HG03442 (cell line): Measurements from ENCODE around the gene NOC3L.
A peak's percentile ranks its signal among the peaks of the same experiment; 100 is the strongest.
"Not testable (repeated sequence)": the region's sequence is repeated elsewhere in the genome, so short reads cannot be mapped to it uniquely, and the experiment has no call there.

Source experiments
- ATAC-seq: cut with Tn5 transposase; IDR thresholded peaks from one replicate; pipeline ENCODE4 v1.9.1; 2021; ENCODE audit warnings: mild to moderate bottlenecking, moderate library complexity; ENCODE audit not compliant: unreplicated experiment

NOC3L gene

DNA sequence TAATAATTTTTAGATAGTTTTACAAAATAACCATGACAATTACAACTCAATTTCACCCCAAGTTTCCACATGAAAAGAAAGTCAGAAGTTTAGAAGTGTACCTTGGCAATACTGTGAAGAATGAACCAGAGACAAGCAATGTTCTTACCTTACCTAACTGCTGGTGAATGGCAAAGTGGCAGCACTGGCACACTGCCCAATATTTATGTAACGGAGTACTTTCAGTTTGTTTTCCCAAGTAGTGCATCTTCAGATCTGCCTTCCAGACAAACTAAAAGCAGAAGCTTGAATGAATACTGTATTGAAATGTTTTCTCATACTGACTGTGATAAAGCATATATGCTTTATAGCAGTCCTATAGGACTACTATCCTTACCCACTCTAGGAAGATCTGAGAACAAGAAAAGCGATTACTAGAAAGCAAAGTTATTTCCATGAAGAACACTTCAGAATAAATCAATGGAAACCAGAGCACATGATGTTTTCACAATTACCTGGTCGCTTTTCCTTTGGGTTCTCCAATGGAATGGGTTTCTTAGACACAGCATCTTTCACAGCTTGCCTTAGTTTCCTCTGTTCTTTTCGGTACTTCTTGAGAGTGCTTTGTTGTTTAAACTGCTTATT, 1.5 kb downstream of the NOC3L start:
- ATAC-seq, result no peak

DNA sequence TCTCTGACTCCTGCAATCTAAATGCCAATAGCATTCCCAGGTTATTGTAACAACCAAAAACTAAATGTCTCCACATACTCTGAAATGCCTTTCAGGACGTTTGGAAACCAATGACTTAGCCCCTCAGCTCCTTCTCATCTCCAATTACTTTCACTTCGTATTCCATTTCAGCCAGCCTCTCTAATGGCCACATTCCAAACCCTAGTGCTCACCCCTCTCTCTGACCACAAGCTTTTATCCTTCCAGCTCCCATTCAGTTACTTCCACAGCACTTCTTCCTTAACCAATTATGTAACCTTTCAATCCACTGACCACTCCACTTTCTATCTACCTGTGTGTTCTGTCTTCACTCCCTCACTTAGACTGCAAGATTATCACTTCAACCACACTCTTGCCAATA, 4.3 kb downstream of the NOC3L start:
- no peak for ATAC-seq

GRCh38 chr10:94357193-94357592, 5.5 kb downstream of the NOC3L start:
- ATAC-seq, result no peak

DNA sequence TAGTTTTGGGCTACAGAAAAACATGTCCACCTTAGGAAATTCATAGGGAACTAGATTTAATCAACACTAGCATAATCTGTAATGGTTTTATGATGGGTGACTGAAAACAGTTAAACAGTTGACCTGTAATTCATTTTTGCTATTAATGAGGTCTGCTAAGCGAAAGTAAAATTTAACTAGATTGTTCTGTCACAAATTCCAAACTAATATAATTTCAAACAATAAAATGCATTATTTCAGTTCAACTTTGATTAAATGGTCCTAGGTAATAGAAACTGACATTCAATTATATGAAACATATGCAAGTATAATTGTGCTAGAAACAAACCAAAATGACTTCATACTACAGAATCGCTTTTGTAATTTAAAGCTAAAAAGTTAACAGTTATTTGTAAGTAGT, 6.9 kb downstream of the NOC3L start:
- ATAC-seq, result no peak

DNA sequence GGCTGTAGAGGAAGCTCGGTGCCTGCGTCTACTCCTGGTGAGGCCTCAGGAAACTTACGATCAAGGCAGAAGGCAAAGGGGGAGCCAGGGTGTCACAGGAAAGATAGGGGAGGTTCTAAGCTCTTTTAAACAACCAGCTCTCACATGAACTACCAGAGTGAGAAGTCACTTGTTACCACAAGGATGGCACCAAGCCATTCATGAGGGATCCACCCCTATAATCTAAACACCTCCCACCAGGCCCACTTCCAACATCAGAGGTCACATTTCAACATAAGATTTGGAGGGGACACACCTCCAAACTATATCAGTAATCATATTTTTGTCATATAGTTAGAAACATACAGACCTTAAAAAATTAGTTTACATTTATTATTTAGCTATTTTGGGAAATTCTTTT, 9.4 kb downstream of the NOC3L start:
- no peak for ATAC-seq

DNA sequence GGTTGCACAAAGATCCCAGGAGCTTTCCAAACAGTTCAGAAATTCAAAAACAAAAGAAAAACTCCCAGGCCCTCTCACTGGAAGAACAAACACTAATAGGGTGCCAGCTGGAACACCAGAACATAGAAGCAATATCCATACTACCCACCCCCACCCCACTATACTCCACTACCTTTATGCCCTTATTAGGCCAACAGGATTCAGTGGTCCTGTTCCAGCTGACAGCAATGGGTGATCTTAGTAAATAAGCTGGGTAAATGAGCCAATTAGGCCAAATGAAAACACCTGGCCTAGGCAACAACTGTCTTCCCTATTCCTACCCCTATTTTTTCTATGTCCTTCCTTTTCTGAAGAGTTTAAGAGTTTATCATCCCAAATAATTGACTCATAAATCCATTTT, 11.7 kb downstream of the NOC3L start:
- ATAC-seq, result no peak

GRCh38 chr10:94350500-94350899, 12.2 kb downstream of the NOC3L start:
- not testable (repeated sequence) for ATAC-seq

DNA sequence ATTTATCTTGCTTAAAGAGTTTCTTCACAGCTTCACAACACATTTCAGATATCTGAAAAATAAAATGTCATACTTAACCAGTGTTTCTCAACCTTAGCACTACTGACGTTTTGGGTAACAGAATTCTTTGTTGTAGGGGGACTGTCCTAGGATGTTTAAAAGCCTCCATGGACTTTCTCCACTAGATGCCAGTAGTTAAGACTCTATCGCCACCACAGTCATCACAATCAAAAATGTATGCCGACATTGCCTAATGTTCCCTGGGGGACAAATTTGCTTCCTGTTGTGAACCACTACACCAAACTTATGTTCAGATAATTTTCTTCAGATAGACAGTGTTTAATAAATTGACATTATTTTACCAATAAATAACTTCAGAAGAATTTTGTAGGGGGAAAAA, 13.4 kb downstream of the NOC3L start:
- ATAC-seq, result no peak

DNA sequence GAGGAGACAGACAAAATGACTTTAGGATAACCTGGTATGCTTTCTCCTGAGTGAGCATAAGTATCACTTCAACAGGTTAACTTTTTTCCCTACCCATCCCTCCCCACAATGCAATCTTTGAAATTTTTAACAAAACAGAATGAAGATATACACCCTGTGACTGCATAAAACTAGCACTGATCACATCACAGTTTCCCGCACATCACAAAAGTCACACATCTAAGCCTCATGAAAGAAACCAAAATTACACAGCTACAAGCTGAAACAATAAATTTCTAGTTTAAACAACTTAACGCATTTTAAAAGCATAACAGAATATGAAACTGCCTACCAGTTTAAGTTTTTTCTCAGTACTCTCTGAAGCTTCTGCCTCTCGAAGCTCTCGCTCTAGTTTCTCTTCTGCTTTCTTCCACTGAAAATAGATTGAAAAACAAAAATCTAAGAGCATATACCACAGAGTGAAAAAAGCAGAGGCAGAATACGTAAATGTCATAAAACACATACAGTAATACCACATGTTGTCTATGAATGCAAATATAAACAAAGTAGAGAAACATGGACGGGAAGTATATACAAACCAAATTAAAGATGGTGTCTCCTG, 18.1 kb downstream of the NOC3L start:
- peak; percentile 96 for ATAC-seq

DNA sequence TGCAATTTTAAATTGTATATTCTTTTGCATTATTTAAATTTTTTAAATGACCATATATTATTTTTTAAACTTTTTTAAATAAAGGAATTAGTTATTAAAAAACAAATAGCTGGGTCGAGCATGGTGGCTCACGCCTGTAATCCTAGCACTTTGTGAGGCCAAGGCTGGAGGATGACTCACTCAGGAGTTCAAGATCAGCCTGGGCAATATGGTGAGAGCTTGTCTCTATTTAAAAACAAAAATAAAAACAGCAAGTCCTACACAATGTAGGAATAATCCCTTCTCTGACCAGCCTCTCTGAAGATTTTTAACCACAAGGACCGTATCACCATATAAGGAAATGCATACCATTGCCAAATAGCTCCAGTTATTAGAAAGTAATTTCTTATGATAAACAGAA, 19.6 kb downstream of the NOC3L start:
- ATAC-seq, result no peak

GRCh38 chr10:94334857-94335256, 27.9 kb downstream of the NOC3L start:
- ATAC-seq, result no peak

DNA sequence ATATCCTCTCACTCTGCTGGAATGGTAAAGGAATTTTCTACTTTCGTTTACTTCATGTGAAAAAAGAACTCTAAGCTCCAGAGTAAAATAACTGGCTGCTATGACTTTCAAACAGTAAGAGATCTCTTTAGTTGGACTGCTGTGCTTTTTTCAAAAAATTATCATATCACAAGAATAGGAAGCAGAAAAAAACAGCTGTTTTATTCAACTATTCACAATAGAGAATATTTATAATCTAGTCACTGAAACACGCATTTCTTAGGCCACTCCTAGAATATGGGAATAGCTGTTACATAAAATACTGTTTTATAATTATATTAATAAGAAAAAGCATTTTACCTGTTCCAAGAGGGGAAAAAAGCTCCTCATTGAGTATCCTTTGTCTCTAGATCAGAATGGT, 29.7 kb downstream of the NOC3L start:
- no peak for ATAC-seq

DNA sequence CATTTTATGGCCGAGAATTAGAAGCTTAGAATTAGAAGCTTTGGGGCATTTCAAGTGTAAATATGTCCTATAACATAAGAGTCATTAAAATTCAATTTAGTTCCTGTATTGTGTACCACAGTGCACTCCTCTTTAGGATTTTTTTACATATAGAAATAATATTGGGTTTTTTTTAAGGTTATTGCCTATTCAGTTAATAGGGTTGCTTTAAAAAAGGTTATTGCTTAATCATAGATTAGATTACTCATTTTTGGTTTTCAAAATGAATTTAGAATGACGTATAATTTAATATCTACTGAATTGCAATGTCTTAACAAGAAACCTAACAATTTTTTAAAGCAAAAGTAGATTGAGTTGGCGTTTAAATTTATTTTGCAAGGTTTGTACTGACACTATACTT, 34.1 kb downstream of the NOC3L start:
- ATAC-seq, result no peak

- no peak for ATAC-seq
Measured at GRCh38 chr10:94327649-94328048, 35.1 kb downstream of the NOC3L start.

- ATAC-seq, result no peak
Measured at GRCh38 chr10:94324609-94325233, 38.0 kb downstream of the NOC3L start.

DNA sequence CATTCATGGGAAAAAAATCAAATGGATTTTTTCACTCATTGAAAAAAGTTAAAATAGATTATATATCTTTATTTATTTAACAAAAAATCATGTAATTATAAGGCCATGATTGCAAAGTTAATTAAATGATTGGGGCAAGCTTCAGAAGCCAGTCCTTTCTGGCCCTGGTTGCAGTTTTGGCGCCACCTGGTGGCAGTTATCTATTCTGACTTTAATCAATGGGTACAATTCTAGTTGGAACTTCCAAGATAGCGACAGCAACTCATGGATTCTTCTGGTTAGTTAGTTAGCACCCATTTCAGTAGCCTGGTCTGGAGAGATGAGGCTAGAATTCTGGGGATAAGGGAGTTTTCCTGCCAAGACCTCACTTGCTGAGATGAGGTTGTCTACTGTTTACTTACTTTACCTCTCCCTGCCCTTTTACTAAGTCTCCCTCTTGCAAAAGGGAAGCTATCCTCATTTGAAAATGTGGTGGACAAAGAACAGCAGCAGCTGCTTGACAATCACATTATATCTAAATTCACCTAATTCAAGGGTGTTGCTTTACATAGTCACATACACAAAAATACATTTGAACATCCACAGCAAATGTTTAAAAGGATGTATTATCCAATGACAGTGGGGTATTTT, 42.3 kb downstream of the NOC3L start:
- peak; percentile 50 for ATAC-seq

DNA sequence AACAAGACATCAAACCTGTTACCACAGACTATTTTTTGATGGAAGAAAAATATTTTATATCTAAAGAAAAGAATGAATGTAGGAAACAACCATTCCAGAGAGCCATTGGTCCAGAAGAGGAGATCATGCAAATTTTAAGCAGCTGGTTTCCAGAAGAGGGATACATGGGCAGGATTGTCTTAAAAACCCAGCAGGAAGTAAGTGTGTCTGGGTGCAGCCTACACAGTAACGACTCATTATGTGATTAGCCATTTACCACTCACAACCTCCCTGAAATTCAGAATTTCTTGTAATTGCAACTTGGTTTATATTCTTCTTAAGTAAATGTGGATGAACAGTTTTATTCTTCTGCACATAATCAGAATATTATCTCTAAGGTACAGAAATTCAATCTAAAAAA, 46.2 kb downstream of the NOC3L start:
- no peak for ATAC-seq

GRCh38 chr10:94315975-94316464, 46.7 kb downstream of the NOC3L start:
- ATAC-seq, result no peak

- ATAC-seq, result no peak
Measured at GRCh38 chr10:94315024-94315451, 47.7 kb downstream of the NOC3L start.

GRCh38 chr10:94310369-94310768, 52.4 kb downstream of the NOC3L start:
- no peak for ATAC-seq

- ATAC-seq, result no peak
Measured at GRCh38 chr10:94308866-94309265, 53.9 kb downstream of the NOC3L start.

DNA sequence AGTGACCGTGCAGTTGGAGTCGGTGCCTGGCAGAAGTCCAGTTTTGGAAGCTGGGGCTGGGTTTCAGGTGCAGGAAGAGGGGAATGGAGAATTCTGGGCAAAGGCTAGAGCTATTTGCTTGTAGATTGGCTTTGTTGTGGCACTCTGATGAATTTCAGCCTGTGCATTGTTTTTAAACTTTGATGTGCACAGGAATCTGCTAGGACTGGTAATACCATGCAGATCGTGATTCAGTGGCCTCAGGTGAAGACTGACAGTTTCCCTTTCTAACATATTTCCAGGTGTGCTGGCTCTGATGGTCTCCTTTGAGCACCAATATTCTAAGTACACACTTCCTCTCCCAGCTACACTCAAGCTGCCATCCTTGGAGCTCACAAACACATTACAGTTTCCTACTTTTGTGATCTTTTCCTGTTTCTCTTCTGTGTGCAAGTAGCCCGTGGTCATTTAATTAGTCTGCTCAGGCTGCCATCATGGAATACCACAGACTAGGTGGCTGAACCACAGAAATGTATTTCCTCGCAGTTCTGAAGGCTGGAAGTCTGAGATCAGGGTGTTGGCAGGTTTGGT, 55.6 kb downstream of the NOC3L start:
- ATAC-seq, result no peak
